GM13977 (cell line): ENCODE results near the gene PKIB.

Experiments used
- DNase-seq: peaks from one replicate; pipeline ENCODE4 v3.0.0; 2012; ENCODE audit warnings: low spot score
- CTCF ChIP-seq: IDR thresholded peaks from 2 replicates; pipeline ENCODE4 v1.5.1; 2012; ENCODE audit warnings: mild to moderate bottlenecking, control low read depth; ENCODE audit not compliant: insufficient read depth; ENCODE audit errors: extremely low read depth, missing control alignments
- in situ Hi-C: fragments of 300-500 bp; cut with MboI; formaldehyde crosslinking; loops from one replicate; pipeline ENCODE4 v1.12.0; 2022; ENCODE audit warnings: low sequenced_read_pairs, low pct_unique_long_range_greater_than_20kb, mixed read lengths, inconsistent platforms; ENCODE audit not compliant: unreplicated experiment

Gene PKIB

GRCh38 chr6:122648726-122649125 is 38.5 kb downstream of the PKIB start:
- TF ChIP-seq CTCF: no peak
- DNase-seq: no peak
- in situ Hi-C loops: no loop called here

DNA sequence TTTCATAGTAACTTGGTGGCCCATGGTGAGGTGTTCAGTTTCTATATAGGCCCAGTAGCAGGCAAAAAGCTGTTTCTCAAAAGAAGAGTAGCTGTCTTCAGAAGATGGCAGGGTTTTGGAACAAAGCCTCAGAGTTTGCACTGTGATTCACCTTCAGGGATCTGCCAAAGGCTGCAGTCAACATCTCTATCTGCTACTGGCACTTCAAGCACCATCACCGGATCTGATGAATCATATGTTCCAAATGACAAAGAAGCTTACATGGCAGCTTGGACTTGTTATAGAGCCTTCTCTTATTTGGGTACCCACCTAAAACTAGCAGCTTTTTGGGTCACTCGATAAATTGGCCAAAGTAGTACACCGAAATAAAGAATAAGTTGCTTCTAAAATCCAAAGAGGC is 39.5 kb downstream of the PKIB start:
- DNase-seq: no peak
- no peak for TF ChIP-seq CTCF
- in situ Hi-C loops: no loop called here

DNA sequence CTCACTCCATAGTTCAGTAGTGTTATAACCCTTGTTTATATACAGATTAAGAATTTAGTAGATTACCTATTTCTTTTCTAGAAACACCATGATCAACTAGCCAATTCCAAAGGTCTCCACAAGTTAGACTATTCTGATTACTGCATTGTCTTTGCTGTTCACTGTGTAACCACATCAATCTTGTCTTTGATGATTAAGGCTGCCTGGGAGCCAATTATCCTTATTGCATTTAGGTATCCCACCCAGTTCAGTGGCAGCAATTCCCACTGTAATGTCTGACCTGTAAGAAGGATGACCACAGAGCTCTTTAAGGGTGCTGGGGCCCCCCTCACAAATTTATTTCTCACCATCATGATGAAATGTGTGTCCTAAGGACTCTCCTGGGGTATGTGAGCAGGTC is 40.2 kb downstream of the PKIB start:
- no peak for DNase-seq
- TF ChIP-seq CTCF: no peak
- in situ Hi-C loops: no loop called here

- no peak for TF ChIP-seq CTCF
- in situ Hi-C loops: no loop called here
- no peak for DNase-seq
Measured at GRCh38 chr6:122651031-122651430, 40.8 kb downstream of the PKIB start.

- in situ Hi-C loops: no loop called here
- DNase-seq: no peak
- TF ChIP-seq CTCF: no peak
Measured at GRCh38 chr6:122651604-122652003, 41.4 kb downstream of the PKIB start.

DNA sequence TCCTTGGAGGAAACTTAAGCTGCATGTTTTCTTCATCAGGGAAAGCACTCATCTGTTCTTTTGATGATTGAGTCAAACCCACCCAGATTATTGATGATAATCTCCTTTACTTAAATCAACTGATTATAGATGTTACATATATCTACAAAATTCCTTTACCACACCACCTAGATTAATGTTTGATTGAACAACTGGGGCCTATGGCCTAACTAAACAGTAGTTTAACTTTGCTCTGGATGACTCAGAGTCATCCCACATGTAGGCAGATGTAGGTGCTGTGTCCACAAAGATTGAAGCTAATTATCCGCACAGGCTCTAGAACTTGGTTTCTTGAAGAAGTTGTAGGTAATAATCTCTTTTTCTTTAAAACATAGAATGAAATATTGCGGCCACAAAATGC is 42.2 kb downstream of the PKIB start:
- in situ Hi-C loops: no loop called here
- TF ChIP-seq CTCF: no peak
- DNase-seq: no peak

DNA sequence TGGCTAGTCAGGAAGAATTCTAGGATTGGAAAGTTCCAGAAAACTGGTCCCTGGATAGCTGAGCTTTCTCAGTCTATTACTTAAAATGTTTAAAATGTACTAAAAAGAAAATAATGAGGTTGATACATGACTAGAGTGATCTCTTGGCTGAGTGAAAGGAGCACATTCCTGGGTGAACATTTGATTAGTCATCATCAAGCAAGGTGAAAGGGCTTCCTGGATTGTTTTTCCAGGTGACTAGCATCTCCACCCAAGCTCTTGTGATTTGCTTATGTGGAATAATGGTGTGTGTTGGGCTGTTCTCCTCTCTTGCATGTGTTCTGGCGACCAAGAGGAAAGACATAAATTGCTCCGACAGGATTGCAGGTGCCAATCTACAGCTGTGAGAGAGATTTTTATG is 42.9 kb downstream of the PKIB start:
- in situ Hi-C loops: no loop called here
- DNase-seq: no peak
- TF ChIP-seq CTCF: no peak
